ENCODE measurements around the gene CIAO2B. TPM values are rescaled to one million over a fixed set of nuclear protein-coding genes. Genes with fewer than 3 reads are reported as not detected.

CIAO2B gene
- polyA plus RNA-seq, 2 donors, result 139 to 266 TPM

DNA sequence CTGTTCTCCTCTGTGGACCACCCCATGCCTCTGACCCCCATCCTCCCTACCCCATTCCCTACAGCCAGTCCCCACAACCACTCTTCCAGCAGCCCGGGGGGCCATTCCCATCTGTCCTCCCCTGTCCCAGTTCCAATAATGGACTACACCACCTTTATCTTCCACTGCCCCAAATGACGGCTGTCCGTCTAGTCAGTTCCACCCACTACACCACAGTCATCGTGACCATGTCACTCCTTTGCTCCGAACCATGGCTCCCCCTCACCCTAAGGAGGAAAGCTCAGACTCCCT is 38.6 kb downstream of the CIAO2B start:
- Histone ChIP-seq H3K36me3 (ENCODE audit: control insufficient read depth in 2 of 2, insufficient read depth in 2 of 2, low read length in 1 of 2) (no peaks in the 10 kb centered on the region), H3K4me1 (ENCODE audit: control insufficient read depth in 2 of 2, insufficient read depth in 2 of 2, low read length in 1 of 2) (peaks cover 14 to 17% of the 10 kb centered on the region in 2 donors), H3K27me3 (ENCODE audit: control insufficient read depth in 1 of 2, insufficient read depth in 2 of 2, low read length in 2 of 2) (no peaks in the 10 kb centered on the region), H3K27ac (ENCODE audit: low read depth in 2 of 2, low read length in 1 of 2) (peak overlapping the region; percentile 52 to 92), H3K4me3 (ENCODE audit: low read depth in 1 of 2, low read length in 2 of 2) (no peak overlapping the region), H3K9me3 (ENCODE audit: control insufficient read depth in 2 of 2, insufficient read depth in 1 of 2, low read depth in 1 of 2, low read length in 1 of 2) (no peaks in the 10 kb centered on the region)
- 86 to 88% methylated on average over 5 of the region's 5 CpGs for WGBS, 2 donors

DNA sequence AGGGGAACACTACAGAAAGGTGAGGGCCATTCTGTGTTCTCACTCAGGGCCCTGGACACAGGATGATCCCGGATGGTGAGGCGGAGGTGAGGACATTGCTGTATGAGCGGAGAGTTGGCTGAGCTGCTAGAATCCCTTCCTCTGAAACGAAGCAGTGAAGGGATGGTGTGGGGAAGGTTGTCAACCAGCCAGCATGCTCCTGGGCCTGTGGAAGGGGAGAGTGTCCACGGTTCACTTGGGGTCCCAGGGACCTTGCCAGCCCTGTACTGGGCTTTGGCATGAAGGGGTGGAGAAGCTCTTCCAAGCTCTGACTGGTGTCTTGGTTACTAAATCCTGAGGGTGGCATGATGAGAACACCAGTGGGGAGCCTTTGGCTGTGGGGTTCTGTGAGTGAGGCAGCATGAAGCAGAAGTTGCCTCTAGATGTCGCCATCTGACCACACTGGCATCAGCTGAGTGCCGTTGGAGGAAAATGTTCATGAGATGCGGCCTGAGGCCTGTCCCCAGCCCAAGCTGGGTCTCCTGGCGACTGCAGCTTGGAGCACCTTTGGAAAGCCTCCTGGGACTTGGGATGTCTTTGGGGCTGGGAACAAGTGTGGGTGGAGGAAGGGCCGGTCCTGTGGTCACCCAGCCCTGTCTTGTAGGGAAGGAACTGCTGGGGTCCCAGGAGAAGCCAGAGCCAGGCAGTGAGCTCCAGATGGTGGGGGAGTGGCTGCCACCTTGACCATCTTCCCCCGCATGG is 39.1 kb downstream of the CIAO2B start:
- H3K36me3 ChIP-seq (ENCODE audit: control insufficient read depth in 2 of 2, insufficient read depth in 2 of 2, low read length in 1 of 2), result no peaks in the 10 kb centered on the region
- H3K4me3 ChIP-seq (ENCODE audit: low read depth in 1 of 2, low read length in 2 of 2), result no peak overlapping the region
- no peaks in the 10 kb centered on the region for H3K9me3 ChIP-seq (ENCODE audit: control insufficient read depth in 2 of 2, insufficient read depth in 1 of 2, low read depth in 1 of 2, low read length in 1 of 2)
- peaks cover 12 to 14% of the 10 kb centered on the region in 2 donors for H3K4me1 ChIP-seq (ENCODE audit: control insufficient read depth in 2 of 2, insufficient read depth in 2 of 2, low read length in 1 of 2)
- no peaks in the 10 kb centered on the region for H3K27me3 ChIP-seq (ENCODE audit: control insufficient read depth in 1 of 2, insufficient read depth in 2 of 2, low read length in 2 of 2)
- WGBS, 2 donors, result 39 to 46% methylated on average over 11 of the region's 11 CpGs
- H3K27ac ChIP-seq (ENCODE audit: low read depth in 2 of 2, low read length in 1 of 2), result peak overlapping the region; percentile 52 to 92

DNA sequence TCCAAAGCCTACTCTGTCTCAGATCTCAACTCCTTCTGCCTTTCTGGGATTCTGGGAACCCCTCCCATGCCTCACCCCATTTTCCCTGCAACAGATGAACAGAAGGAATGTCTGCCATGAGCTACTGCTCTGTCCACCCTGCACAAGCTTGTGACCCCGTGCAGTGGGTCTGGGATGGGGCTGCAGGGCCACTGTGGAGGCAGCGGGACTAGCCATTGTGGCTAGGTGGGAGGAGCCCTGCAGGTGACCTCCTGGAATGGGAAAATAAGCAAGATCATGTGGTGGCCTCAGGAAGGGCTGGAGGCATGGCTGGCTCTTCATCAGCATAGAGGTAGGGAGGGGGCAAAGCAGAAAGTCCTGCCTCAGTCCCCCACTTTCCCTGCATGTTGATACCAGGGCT is 40.1 kb downstream of the CIAO2B start:
- 81 to 86% methylated on average over 2 of the region's 2 CpGs for WGBS, 2 donors

DNA sequence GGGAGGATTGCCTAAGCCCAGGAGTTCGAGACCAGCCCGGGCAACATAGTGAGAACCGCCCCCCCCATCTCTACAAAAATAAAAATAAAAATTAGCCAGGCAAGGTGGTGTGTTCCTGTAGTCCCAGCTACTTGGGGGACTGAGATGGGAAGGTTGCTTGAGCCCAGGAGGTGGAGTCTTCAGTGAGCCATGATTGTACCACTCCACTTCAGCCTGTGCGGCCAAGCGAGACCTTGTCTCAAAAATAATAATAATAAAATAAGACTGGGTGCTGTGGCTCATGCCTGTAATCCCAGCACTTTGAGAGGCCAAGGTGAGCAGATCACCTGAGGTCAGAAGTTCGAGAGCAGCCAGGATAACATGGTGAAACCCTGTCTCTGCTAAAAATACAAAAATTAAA is 42.4 kb downstream of the CIAO2B start:
- Histone ChIP-seq H3K9me3 (ENCODE audit: control insufficient read depth in 2 of 2, insufficient read depth in 1 of 2, low read depth in 1 of 2, low read length in 1 of 2) (no peaks in the 10 kb centered on the region), H3K4me1 (ENCODE audit: control insufficient read depth in 2 of 2, insufficient read depth in 2 of 2, low read length in 1 of 2) (peaks cover 6 to 10% of the 10 kb centered on the region in 2 donors), H3K27me3 (ENCODE audit: control insufficient read depth in 1 of 2, insufficient read depth in 2 of 2, low read length in 2 of 2) (no peaks in the 10 kb centered on the region), H3K27ac (ENCODE audit: low read depth in 2 of 2, low read length in 1 of 2) (no peak overlapping the region), H3K4me3 (ENCODE audit: low read depth in 1 of 2, low read length in 2 of 2) (no peak overlapping the region), H3K36me3 (ENCODE audit: control insufficient read depth in 2 of 2, insufficient read depth in 2 of 2, low read length in 1 of 2) (peaks cover under 1 to 2% of the 10 kb centered on the region in 2 donors)
- 90 to 95% methylated on average over 6 of the region's 6 CpGs for WGBS, 2 donors

More for the DNA sequence above, 40.1 kb downstream of the CIAO2B start:
- Histone ChIP-seq H3K4me3 (ENCODE audit: low read depth in 1 of 2, low read length in 2 of 2) (no peak overlapping the region), H3K27ac (ENCODE audit: low read depth in 2 of 2, low read length in 1 of 2) (no peak overlapping the region), H3K27me3 (ENCODE audit: control insufficient read depth in 1 of 2, insufficient read depth in 2 of 2, low read length in 2 of 2) (no peaks in the 10 kb centered on the region), H3K36me3 (ENCODE audit: control insufficient read depth in 2 of 2, insufficient read depth in 2 of 2, low read length in 1 of 2) (no peaks in the 10 kb centered on the region), H3K4me1 (ENCODE audit: control insufficient read depth in 2 of 2, insufficient read depth in 2 of 2, low read length in 1 of 2) (peaks cover 6 to 10% of the 10 kb centered on the region in 2 donors), H3K9me3 (ENCODE audit: control insufficient read depth in 2 of 2, insufficient read depth in 1 of 2, low read depth in 1 of 2, low read length in 1 of 2) (no peaks in the 10 kb centered on the region)

DNA sequence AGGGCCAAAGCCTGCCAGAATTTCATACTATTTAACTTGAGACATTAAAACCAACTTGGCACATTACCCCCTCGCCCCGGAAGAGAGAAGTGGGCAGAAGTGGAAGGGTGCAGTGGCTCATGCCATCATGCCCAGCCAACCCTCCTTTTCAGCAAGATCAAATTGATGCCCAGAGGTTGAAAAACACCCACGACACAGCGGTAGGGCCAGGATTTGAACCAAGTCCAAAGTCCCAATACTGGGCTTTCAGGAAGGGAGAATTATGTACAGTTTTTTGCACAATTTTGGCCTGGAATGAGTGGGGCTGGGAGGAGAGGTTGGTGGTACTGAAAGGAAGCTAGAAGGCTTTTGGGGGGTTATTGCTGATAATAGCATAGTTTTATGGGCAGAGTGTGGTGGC is 42.8 kb downstream of the CIAO2B start:
- peaks cover 2 to 3% of the 10 kb centered on the region in 2 donors for H3K36me3 ChIP-seq (ENCODE audit: control insufficient read depth in 2 of 2, insufficient read depth in 2 of 2, low read length in 1 of 2)
- no peaks in the 10 kb centered on the region for H3K27me3 ChIP-seq (ENCODE audit: control insufficient read depth in 1 of 2, insufficient read depth in 2 of 2, low read length in 2 of 2)
- H3K4me1 ChIP-seq (ENCODE audit: control insufficient read depth in 2 of 2, insufficient read depth in 2 of 2, low read length in 1 of 2), result peaks cover 6 to 10% of the 10 kb centered on the region in 2 donors
- WGBS, 2 donors, result 80 to 87% methylated on average over 4 of the region's 4 CpGs
- H3K4me3 ChIP-seq (ENCODE audit: low read depth in 1 of 2, low read length in 2 of 2), result no peak overlapping the region
- H3K9me3 ChIP-seq (ENCODE audit: control insufficient read depth in 2 of 2, insufficient read depth in 1 of 2, low read depth in 1 of 2, low read length in 1 of 2), result no peaks in the 10 kb centered on the region
- no peak overlapping the region for H3K27ac ChIP-seq (ENCODE audit: low read depth in 2 of 2, low read length in 1 of 2)

GRCh38 chr16:66890799-66891198 is 43.4 kb downstream of the CIAO2B start:
- WGBS, 2 donors, result 78 to 79% methylated on average over 2 of the region's 2 CpGs
- Histone ChIP-seq H3K27me3 (ENCODE audit: control insufficient read depth in 1 of 2, insufficient read depth in 2 of 2, low read length in 2 of 2) (no peaks in the 10 kb centered on the region), H3K4me1 (ENCODE audit: control insufficient read depth in 2 of 2, insufficient read depth in 2 of 2, low read length in 1 of 2) (peaks cover 2 to 6% of the 10 kb centered on the region in 2 donors), H3K9me3 (ENCODE audit: control insufficient read depth in 2 of 2, insufficient read depth in 1 of 2, low read depth in 1 of 2, low read length in 1 of 2) (no peaks in the 10 kb centered on the region), H3K4me3 (ENCODE audit: low read depth in 1 of 2, low read length in 2 of 2) (no peak overlapping the region), H3K27ac (ENCODE audit: low read depth in 2 of 2, low read length in 1 of 2) (no peak overlapping the region), H3K36me3 (ENCODE audit: control insufficient read depth in 2 of 2, insufficient read depth in 2 of 2, low read length in 1 of 2) (peaks cover 3% of the 10 kb centered on the region in 2 donors)

- Histone ChIP-seq H3K27ac (ENCODE audit: low read depth in 2 of 2, low read length in 1 of 2) (no peak overlapping the region), H3K4me1 (ENCODE audit: control insufficient read depth in 2 of 2, insufficient read depth in 2 of 2, low read length in 1 of 2) (peaks cover 0 to 3% of the 10 kb centered on the region in 2 donors), H3K27me3 (ENCODE audit: control insufficient read depth in 1 of 2, insufficient read depth in 2 of 2, low read length in 2 of 2) (no peaks in the 10 kb centered on the region), H3K9me3 (ENCODE audit: control insufficient read depth in 2 of 2, insufficient read depth in 1 of 2, low read depth in 1 of 2, low read length in 1 of 2) (no peaks in the 10 kb centered on the region), H3K36me3 (ENCODE audit: control insufficient read depth in 2 of 2, insufficient read depth in 2 of 2, low read length in 1 of 2) (peaks cover 13% of the 10 kb centered on the region in 2 donors), H3K4me3 (ENCODE audit: low read depth in 1 of 2, low read length in 2 of 2) (no peak overlapping the region)
- WGBS, 2 donors, result 41 to 55% methylated on average over 4 of the region's 4 CpGs
These were observed 44.6 kb downstream of the CIAO2B start for GRCh38 chr16:66889622-66890021.

GRCh38 chr16:66888647-66889615 is 45.3 kb downstream of the CIAO2B start:
- Histone ChIP-seq H3K4me1 (ENCODE audit: control insufficient read depth in 2 of 2, insufficient read depth in 2 of 2, low read length in 1 of 2) (peaks cover 0 to 3% of the 10 kb centered on the region in 2 donors), H3K9me3 (ENCODE audit: control insufficient read depth in 2 of 2, insufficient read depth in 1 of 2, low read depth in 1 of 2, low read length in 1 of 2) (no peaks in the 10 kb centered on the region), H3K36me3 (ENCODE audit: control insufficient read depth in 2 of 2, insufficient read depth in 2 of 2, low read length in 1 of 2) (peaks cover 14 to 17% of the 10 kb centered on the region in 2 donors), H3K27ac (ENCODE audit: low read depth in 2 of 2, low read length in 1 of 2) (no peak overlapping the region), H3K4me3 (ENCODE audit: low read depth in 1 of 2, low read length in 2 of 2) (no peak overlapping the region), H3K27me3 (ENCODE audit: control insufficient read depth in 1 of 2, insufficient read depth in 2 of 2, low read length in 2 of 2) (no peaks in the 10 kb centered on the region)
- 91 to 93% methylated on average over 6 of the region's 6 CpGs for WGBS, 2 donors

DNA sequence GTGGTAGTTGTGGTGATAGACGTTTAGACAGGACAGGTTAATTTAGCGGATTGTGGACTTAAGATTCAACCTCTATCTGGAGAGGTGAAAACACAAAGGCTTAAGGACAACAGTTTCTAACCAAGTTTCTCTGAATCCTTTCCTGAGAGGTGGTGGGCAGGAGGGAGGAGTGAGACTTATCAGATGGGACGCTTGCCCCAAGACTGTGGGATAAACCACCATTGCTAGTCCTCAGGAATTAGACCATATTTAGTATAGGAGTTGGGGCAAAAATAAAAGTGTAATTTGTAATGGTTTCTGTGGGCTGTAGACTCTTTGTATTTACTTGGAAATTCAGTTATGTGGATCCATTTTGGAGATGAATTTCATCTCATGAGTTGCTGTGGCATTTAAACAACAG is 47.3 kb downstream of the CIAO2B start:
- H3K36me3 ChIP-seq (ENCODE audit: control insufficient read depth in 2 of 2, insufficient read depth in 2 of 2, low read length in 1 of 2), result peaks cover 14 to 17% of the 10 kb centered on the region in 2 donors
- no peak overlapping the region for H3K4me3 ChIP-seq (ENCODE audit: low read depth in 1 of 2, low read length in 2 of 2)
- WGBS, 2 donors, result 84 to 85% methylated on average over 3 of the region's 3 CpGs
- H3K9me3 ChIP-seq (ENCODE audit: control insufficient read depth in 2 of 2, insufficient read depth in 1 of 2, low read depth in 1 of 2, low read length in 1 of 2), result no peaks in the 10 kb centered on the region
- peaks cover 0 to 3% of the 10 kb centered on the region in 2 donors for H3K4me1 ChIP-seq (ENCODE audit: control insufficient read depth in 2 of 2, insufficient read depth in 2 of 2, low read length in 1 of 2)
- H3K27me3 ChIP-seq (ENCODE audit: control insufficient read depth in 1 of 2, insufficient read depth in 2 of 2, low read length in 2 of 2), result no peaks in the 10 kb centered on the region
- H3K27ac ChIP-seq (ENCODE audit: low read depth in 2 of 2, low read length in 1 of 2), result no peak overlapping the region

Data from esophagus (tissue), 2 donors.